ENCODE data around the gene MDN1.

GRCh38 chr6:89637960-89638319 is 181.7 kb downstream of the MDN1 start:
- no peak for TF ChIP-seq CTCF (conservative IDR thresholded peaks at IDR 0.05 in 1 of 2, IDR thresholded peaks at IDR 0.05 in 1 of 2; ENCODE audit: extremely low read depth in 1 of 2, insufficient read depth in 1 of 2, low read depth in 1 of 2, low read length in 2 of 2)
- TF ChIP-seq EZH2 (IDR thresholded peaks at IDR 0.05; ENCODE audit: borderline replicate concordance, low read length) = no peak

Measured in mammary epithelial cell (primary cell).